Measurements from ENCODE around the gene GSK3B. TPM values are rescaled to one million over a fixed set of nuclear protein-coding genes. Genes with fewer than 3 reads are reported as not detected.

GSK3B gene
- total RNA-seq, 1 experiment from 2014 or later: 56.5 TPM

- no CpG with 5 or more reads among the region's 6 CpGs for WGBS (ENCODE audit: extremely low coverage, insufficient read length, low lambda C conversion rate)
- H3K36me3 Mint-ChIP-seq (ENCODE audit: insufficient read depth in 1 of 3, low read depth in 3 of 3): peaks cover 20 to 26% (median 21%) of the 10 kb centered on the region in 3 experiments
- H4K91ac ChIP-seq (ENCODE audit: insufficient read length, low read depth, low read length): no peak overlapping the region
- H2BK12ac ChIP-seq (ENCODE audit: insufficient read length, low read depth, low read length): no peak overlapping the region
- H3T11ph ChIP-seq (ENCODE audit: low read length): no peak overlapping the region
- no peak overlapping the region for H2BK15ac ChIP-seq (ENCODE audit: low read depth, low read length)
- peaks cover 8% of the 10 kb centered on the region in 2 experiments for H3K4me1 Mint-ChIP-seq
- H3K79me1 ChIP-seq (ENCODE audit: insufficient read depth, low read depth, low read length, poor library complexity, severe bottlenecking): peaks cover 2% of the 10 kb centered on the region
- no peak overlapping the region for H2BK120ac ChIP-seq (ENCODE audit: low read depth, low read length, poor library complexity, severe bottlenecking)
- no peaks in the 10 kb centered on the region for H4K20me1 ChIP-seq (ENCODE audit: control insufficient read depth, insufficient read depth, insufficient read length)
- H4K8ac ChIP-seq (replicated peaks; ENCODE audit: insufficient read length, low read depth, low read length): no peak overlapping the region
- H3K27ac ChIP-seq (ENCODE audit: insufficient read length, low read depth, low read length): no peak overlapping the region
- H3K23me2 ChIP-seq (ENCODE audit: insufficient read length, low read depth, low read length, poor library complexity, severe bottlenecking): no peaks in the 10 kb centered on the region
- no peak overlapping the region for H3K56ac ChIP-seq (ENCODE audit: insufficient read length, low read depth, low read length)
- no peak for DNase-seq
- H4K5ac ChIP-seq (ENCODE audit: insufficient read length, low read depth, low read length): no peak overlapping the region
- no peaks in the 10 kb centered on the region for H3K9me3 ChIP-seq (ENCODE audit: control insufficient read depth, low read depth, low read length)
- no peak overlapping the region for H2BK20ac ChIP-seq (ENCODE audit: low read depth, low read length, poor library complexity, severe bottlenecking)
- H3K27me3 ChIP-seq (ENCODE audit: insufficient read depth, low read length): no peaks in the 10 kb centered on the region
- H3K9ac ChIP-seq (ENCODE audit: extremely low read depth, insufficient read length, low read length): no peak overlapping the region
- no peak overlapping the region for H3K4ac ChIP-seq (ENCODE audit: low read depth, low read length)
- no peak overlapping the region for H2AFZ ChIP-seq (ENCODE audit: low read length)
- H3K27me3 Mint-ChIP-seq (ENCODE audit: low read depth): no peaks in the 10 kb centered on the region
- peaks cover 13 to 20% of the 10 kb centered on the region in 2 experiments; a peak in 4 of 5 replicates for H3K9me3 Mint-ChIP-seq
- H2BK5ac ChIP-seq (ENCODE audit: insufficient read length, low read length): no peak overlapping the region
- peak; percentile 32; the same call in 2 of the 3 replicates for TF ChIP-seq CTCF (conservative IDR thresholded peaks at IDR 0.05)
- no peak overlapping the region for H3K4me3 Mint-ChIP-seq
- H3K18ac ChIP-seq (ENCODE audit: insufficient read length, low read depth, low read length): no peak overlapping the region
- H3K79me2 ChIP-seq (ENCODE audit: insufficient read depth, low read length): no peaks in the 10 kb centered on the region
- H3K4me1 ChIP-seq (ENCODE audit: insufficient read depth, low read length): no peaks in the 10 kb centered on the region
- H3K4me2 ChIP-seq (ENCODE audit: insufficient read depth, insufficient read length, low read length): no peak overlapping the region
- H3K23ac ChIP-seq (ENCODE audit: insufficient read length, low read depth, low read length): no peak overlapping the region
- no peak overlapping the region for H3K14ac ChIP-seq (ENCODE audit: insufficient read depth, low read length)
- no peak overlapping the region for H2AK5ac ChIP-seq (ENCODE audit: insufficient read length, low read length)
- H3K27ac Mint-ChIP-seq: no peak overlapping the region
Observed at GRCh38 chr3:119918992-119919933, 175.0 kb downstream of the GSK3B start.
